Mucosa of rectum (tissue), 2 donors: Measurements from ENCODE around the gene GNAT2.

Source experiments
- H3K27ac ChIP-seq, 2 donors: one replicate each; pipeline ENCODE4 v1.7.0; 2013; ENCODE audit warnings: inconsistent platforms in 2 of 2, low read depth in 2 of 2, low read length in 2 of 2
- H3K27me3 ChIP-seq, 2 donors: one replicate each; pipeline ENCODE4 v1.7.0; 2013; ENCODE audit warnings: low read length in 2 of 2; ENCODE audit not compliant: control insufficient read depth in 2 of 2, insufficient read depth in 2 of 2
- H3K36me3 ChIP-seq, 2 donors: one replicate each; pipeline ENCODE4 v1.7.0; 2013; ENCODE audit warnings: low read length in 2 of 2; ENCODE audit not compliant: control insufficient read depth in 2 of 2, insufficient read depth in 2 of 2
- H3K4me1 ChIP-seq, 2 donors: one replicate each; pipeline ENCODE4 v1.7.0; 2013; ENCODE audit warnings: low read length in 2 of 2, mild to moderate bottlenecking in 1 of 2; ENCODE audit not compliant: control insufficient read depth in 2 of 2, insufficient read depth in 2 of 2
- H3K4me3 ChIP-seq, 2 donors: one replicate each; pipeline ENCODE4 v1.7.0; 2013; ENCODE audit warnings: low read length in 2 of 2
- H3K9ac ChIP-seq, 2 donors: one replicate each; pipeline ENCODE4 v1.7.0; 2013; ENCODE audit warnings: low read length in 2 of 2, low read depth in 1 of 2, mild to moderate bottlenecking in 1 of 2
- H3K9me3 ChIP-seq, 2 donors: one replicate each; pipeline ENCODE4 v1.7.0; 2013; ENCODE audit warnings: low read length in 2 of 2; ENCODE audit not compliant: control insufficient read depth in 2 of 2
- donor health status: healthy.
- donor health status: Normal muscosa, but diverticular disease.

The GNAT2 gene

DNA sequence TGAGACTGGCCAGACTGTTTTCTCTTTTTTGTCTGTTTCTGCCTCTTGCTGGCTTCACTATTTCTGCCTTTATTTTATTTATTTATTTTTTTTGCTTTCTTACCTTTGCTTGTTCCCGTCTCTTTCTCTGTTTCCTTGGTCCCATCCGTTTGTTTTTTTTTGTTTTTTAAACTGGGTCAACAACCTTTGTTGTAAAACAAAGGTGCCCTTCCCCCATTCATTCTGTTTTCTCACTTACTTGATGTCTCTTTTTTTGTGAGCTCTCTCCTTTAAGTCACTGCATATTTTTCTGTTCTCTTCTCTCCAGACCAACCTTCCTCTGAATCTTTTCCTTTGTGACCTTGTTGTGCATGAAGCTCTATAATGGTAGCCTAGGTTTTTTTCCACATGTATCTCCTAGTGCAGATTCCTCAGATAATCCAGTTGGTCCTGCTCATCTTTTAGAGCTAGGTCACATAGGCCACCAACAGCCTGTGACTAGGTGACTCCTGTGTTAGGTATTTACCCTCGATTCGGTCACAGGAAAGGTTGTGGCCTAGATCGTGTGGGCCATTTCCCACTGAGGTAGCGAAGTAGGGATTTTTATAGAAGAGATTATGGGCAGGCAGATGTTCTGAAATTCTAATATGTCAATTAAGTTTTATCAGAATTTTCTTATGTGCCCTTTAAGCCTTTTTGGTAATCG is 55.1 kb downstream of the GNAT2 start:
- H3K27me3 ChIP-seq: no peaks in the 10 kb centered on the region
- no peak overlapping the region for H3K9ac ChIP-seq
- no peaks in the 10 kb centered on the region for H3K36me3 ChIP-seq
- no peak overlapping the region for H3K27ac ChIP-seq
- no peaks in the 10 kb centered on the region for H3K9me3 ChIP-seq
- H3K4me3 ChIP-seq: no peak overlapping the region
- peaks cover 33 to 37% of the 10 kb centered on the region in 2 donors for H3K4me1 ChIP-seq

DNA sequence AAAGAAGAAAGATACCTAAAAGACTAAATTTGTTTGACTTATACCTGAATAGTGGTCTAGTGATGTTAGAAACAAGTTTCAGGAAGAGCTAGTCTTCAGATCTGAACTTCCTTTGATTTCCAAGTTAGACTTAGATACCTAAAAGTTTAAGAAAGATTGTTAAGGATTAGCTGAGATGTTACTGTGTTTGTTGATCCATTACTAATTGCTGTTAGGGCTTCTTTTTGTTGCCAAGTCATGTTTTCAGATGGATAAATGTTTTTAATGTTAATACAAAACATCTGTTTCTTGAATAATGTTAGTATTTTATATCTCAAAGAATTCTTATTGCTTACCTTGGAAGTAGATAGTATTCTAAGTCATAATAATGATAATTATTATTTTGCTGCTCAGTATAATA is 59.4 kb downstream of the GNAT2 start:
- H3K9me3 ChIP-seq: no peaks in the 10 kb centered on the region

DNA sequence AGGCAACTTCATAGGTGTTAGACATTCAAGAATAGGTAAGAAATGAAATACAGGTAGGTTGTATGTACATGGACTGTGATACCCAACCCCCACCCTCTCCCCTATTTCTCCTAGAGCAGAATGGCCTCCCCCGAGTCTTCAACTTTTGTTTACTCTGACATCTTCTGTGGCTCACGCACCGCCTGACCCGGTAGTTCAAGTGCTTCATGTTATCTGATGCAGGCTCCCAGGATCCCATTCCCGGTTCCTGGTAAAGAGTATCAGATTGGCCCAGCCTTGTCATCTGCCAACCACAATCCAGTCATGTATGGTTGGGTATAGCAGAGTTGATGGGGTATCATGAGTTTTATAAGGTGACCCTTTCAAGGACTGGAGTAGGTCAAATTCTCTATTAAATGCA is 61.9 kb downstream of the GNAT2 start:
- Histone ChIP-seq H3K4me1 (peaks cover under 1 to 19% of the 10 kb centered on the region in 2 donors), H3K9ac (no peak overlapping the region), H3K27me3 (no peaks in the 10 kb centered on the region)

More for the DNA sequence above, 59.4 kb downstream of the GNAT2 start:
- Histone ChIP-seq H3K4me3 (no peak overlapping the region), H3K27ac (no peak overlapping the region), H3K9ac (no peak overlapping the region), H3K4me1 (peaks cover 15 to 37% of the 10 kb centered on the region in 2 donors), H3K27me3 (no peaks in the 10 kb centered on the region), H3K36me3 (peaks cover 0 to 2% of the 10 kb centered on the region in 2 donors)

DNA sequence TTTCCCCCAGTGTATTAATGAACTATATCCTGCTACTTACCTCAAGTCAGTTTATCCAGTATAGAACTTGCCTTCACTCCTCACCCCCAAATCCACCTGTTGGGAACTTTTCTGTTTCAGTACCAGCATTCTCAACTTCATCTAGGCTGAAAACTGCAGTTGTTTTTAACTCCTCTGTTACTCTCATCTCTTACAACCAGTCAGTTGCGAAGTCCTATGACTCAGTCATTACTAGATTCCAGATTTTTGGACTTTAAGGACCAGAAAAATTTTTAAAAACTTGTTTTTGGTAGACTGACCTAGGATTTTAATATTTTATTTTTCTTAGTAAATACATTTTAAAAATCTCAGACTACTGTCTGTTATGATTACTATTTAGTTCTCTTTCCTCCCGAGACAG is 62.9 kb downstream of the GNAT2 start:
- Histone ChIP-seq H3K27me3 (no peaks in the 10 kb centered on the region), H3K4me1 (peaks cover under 1 to 10% of the 10 kb centered on the region in 2 donors), H3K9ac (no peak overlapping the region), H3K9me3 (no peaks in the 10 kb centered on the region), H3K36me3 (peaks cover 0 to 2% of the 10 kb centered on the region in 2 donors), H3K4me3 (no peak overlapping the region), H3K27ac (no peak overlapping the region)

More for the DNA sequence above, 61.9 kb downstream of the GNAT2 start:
- no peak overlapping the region for H3K27ac ChIP-seq
- H3K4me3 ChIP-seq: no peak overlapping the region
- no peaks in the 10 kb centered on the region for H3K9me3 ChIP-seq
- H3K36me3 ChIP-seq: peaks cover 0 to 2% of the 10 kb centered on the region in 2 donors
